Measurements from ENCODE around the gene ENTREP3.
"Not testable (repeated sequence)": the region's sequence is repeated elsewhere in the genome, so short reads cannot be mapped to it uniquely, and the experiment has no call there.

The ENTREP3 gene, protein sequence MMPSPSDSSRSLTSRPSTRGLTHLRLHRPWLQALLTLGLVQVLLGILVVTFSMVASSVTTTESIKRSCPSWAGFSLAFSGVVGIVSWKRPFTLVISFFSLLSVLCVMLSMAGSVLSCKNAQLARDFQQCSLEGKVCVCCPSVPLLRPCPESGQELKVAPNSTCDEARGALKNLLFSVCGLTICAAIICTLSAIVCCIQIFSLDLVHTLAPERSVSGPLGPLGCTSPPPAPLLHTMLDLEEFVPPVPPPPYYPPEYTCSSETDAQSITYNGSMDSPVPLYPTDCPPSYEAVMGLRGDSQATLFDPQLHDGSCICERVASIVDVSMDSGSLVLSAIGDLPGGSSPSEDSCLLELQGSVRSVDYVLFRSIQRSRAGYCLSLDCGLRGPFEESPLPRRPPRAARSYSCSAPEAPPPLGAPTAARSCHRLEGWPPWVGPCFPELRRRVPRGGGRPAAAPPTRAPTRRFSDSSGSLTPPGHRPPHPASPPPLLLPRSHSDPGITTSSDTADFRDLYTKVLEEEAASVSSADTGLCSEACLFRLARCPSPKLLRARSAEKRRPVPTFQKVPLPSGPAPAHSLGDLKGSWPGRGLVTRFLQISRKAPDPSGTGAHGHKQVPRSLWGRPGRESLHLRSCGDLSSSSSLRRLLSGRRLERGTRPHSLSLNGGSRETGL

DNA sequence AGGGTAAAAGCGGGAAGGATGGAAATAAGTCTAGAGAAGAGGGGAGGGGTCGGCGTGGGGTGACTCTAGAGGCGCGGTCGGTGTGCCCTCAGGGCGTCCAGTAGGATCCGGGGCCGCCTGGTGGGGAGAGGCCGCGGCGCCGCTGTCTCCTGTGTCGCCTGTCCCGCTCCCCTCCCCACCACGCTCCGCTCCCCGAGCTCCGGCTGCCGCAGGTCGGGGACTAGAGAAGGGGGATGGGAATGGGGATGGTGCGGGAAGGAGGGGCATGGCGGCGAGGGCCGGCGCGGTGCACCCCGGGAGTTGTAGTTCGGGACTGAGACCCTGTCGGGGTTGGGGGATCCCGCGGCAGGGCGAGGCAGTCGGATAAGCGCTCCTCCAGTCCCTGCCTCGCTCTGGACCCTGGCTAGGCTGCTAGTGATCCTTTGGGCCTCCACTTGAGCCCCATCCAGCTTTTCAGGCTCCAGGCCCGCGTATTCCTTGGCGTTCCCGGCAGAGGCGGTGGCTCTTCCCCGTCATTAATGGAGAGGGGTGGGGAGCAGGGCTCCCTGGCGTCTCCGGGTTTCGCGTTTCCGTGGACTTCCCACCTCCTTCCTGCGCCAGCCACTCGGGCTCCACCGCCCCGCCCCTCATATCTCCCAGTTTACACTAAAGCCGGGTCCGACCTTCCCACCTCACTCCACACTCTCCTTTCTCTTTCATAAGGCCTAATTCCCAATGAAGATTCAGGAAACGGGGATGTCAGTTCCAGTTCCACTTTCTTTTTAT, at the start of gene ENTREP3:
Gene ENTREP3 (minus strand): TSS at position 241 of the 765 bp plus-strand sequence. CDS start 606 bp downstream, outside the sequence.
- peak; percentile 87 for DNase-seq

DNA sequence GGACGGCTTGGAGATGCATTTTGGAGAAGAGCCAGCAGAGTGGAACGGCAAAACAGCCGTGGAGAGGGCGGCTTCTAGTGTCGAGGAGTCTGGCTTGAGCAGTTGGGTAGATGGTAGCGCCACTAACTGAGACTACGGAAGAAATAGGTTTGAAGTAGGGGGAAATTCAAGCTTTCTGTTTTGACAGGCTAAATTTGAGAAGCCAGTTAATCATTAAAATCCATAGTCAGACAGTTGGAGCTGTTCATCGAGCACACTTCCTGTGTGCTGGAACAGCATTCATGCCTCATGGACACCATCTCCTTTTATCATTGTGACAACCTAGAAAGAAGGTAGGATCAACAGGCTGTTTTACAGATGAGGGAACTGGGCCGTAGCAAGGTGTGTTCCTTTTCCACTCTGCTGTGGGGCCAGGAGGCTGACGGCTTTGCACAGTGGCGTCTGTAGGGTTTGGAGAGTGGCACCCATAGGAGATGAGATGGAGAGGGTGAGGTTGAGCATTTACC, 49.3 kb upstream of the ENTREP3 start:
- DNase-seq: no peak

DNA sequence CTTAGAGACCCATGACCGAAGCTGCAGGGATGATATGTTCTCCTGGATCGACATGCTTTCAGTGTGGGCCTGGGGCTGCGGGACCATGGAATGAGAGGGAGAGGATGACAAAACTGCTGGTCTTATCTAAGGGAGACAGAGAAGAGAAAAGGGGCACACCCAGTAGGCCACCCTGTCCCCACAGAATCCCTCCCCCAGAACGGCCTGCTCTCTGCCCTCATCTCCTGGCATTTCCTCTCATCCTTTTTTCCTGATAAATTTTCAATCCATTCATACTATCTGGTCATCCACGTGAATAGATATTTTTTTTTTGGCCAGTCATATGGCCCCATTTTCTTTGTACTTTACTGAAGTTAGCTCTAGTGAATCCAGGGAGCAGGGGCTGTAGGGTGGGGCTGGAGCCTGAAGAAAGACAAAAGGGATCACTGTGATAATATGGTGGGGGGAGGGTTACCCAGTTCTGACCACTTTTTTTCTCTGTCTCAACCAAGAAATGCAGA, 46.1 kb upstream of the ENTREP3 start, which contains the start of gene PKLR:
Gene PKLR (minus strand): TSS at position 97 of the 500 bp plus-strand sequence. CDS start 43 bp downstream, at position 54.
- DNase-seq: no peak

DNA sequence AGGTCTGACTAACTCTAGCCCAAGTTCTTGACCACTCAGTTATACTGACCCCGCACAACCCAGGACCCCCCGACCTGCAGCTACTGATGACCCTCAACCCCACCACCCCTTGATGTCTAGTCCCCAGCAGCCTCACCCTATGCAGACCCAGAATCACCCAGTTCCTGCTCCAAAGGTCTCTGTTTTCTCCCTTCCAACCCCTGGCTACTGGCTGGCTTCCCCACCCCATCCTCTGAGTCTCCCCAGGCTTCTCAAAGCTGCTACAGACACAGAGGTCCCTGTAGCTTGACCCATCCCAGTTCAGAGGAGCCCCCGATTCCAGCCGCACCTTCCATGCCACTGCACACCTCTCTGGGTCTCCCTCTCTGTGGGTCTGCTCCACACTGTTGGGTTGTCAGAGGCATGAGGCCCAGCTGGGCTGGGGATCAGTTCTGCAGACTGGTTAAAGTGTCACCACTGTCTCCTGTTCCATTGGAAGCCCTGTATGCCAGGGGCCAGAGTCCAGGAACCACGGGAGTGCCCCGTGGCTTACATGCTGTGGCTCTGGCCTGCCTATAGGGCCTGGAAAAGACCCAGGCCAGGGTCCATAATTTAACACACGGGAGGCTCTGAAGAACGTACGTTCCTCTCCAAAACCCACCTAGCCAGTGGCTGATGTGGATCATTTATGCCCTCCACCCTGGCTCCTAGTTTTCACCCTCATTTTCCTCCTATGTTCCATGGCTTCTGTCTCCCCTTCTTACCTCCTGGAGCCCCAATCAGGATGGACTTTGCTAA, 45.5 kb upstream of the ENTREP3 start:
- no peak for DNase-seq

DNA sequence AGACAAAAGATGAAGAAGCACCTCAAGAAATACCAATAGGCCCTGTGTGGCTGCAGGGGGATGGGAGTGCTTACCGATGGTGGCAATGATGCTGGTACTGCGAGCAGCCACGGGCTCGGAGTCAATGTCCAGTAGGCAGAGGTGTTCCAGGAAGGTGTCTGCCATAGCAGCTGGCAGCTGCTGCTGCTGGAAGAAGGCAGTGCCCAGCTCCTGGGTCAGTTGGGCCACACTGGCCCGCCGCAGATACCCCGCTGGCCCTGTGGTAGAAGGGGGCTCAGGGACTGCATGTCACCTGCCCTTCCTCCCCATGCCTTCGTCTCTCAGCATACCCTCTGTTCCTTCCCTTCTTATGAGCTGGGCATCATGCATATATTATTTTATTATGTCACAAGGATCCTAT, 44.7 kb upstream of the ENTREP3 start:
- no peak for DNase-seq

DNA sequence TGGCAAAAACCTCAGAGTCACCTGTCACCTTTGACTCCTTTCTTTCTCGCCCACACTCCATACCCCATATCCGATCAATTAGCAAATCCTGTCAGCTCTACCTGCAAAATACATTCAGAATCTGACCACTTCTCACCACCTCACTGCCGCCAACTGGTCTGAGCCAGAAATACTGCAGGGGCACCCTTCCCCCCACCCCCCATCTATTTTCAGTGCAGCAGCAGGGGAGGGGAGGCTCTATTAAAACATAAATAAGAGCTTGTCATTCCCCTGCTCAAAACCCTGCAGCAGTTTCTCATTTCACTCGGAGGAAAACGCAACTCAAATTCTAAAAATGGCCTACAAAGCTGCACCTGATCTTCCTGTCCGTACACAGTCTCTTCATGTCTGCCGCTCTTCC, 42.1 kb upstream of the ENTREP3 start:
- no peak for DNase-seq

DNA sequence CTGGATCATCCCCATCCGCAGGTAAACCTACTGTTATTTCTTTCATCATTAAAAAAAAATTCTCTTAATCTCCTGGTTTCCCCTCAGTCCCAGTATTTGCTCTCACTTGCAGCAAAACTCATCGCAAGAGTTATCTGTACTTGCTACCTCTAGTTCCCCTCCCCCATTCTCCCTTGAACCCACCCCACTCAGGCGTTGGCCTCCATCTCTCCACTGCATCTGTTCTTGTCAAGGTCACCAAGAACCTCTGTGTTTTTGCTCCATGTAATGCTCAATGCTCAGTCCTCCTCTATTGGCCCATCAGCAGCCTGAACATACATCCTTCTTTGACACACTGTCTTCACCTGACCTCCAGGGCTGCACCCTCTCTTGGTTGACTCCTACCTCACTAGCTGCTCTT, 41.4 kb upstream of the ENTREP3 start:
- DNase-seq: no peak

DNA sequence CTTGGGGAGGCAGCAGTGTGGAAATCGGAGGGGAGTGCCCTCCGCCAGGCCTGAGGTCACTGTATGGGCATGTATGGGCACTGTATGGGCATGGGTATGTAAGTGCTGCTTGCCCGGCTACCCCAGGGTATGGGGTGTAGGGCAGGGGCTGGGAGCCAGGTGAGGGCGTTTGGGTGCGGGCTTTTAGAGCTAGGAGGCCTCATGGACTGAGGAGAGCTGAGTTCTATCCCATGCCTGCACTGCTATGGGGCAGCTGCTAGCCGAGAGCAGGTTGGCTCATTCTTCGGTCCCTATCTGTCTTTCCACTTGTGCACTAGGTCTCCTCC, 40.6 kb upstream of the ENTREP3 start:
- DNase-seq: no peak

DNA sequence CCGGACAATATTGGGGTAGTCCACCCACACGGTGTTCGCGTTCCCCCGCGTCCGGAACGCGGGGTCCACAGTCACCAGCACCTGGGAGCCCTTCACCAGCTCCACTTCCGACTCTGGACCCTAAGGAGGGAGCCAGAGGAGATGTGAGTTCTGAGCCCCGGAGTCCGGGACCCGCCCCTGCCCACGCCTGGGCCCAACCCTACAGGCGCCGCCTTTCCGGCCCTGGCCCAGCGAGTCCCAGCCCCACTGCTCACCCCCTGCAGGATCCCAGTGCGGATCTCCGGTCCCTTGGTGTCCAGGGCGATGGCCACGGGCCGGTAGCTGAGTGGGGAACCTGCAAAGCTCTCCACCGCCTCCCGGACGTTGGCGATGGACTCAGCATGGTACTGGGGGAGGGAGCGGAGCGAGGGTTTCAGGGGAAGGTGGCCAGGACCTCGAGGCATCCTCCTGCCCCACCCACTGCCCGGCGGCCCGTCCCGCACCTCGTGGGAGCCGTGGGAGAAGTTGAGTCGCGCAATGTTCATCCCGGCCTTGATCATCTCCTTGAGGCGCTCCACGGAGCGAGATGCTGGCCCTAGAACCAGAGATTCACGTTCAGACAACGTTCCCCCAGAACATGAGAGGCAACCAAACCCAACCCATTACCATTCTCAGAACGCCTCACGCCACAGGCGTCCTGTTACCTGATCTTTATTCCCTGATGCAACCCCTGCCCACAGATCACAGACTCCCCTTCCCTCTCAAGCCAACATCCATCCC, 40.1 kb upstream of the ENTREP3 start:
- no peak for DNase-seq

DNA sequence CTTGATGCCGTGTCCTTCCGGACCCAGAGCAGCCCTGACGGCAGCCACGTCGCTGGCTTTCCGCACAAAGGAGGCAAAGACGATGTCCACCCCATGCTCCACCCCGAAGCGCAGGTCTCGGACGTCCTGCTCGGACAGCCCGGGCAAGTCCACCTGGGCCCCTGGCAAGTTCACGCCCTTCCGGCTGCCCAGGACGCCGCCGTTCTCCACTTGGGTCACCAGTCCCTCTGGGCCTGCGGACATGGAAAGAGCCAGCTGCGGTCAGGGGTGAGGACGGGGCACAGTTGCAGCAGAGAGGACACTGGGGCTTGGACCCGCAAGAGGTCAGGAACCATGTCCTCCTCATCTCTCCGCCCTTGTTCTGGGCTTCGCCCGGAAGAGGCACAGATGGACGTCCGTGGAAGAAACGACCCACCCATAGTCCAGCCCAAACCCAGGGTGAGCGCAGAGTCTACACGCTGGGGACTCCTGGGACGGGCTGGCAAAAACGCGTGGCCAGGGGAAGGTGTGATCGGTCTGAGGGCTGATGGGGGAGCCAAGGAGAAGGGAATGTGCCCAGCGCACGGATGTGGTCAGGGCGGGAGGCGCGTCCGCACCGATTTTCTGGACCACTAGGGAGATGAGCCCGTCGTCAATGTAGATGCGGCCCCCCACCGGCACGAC, 39.4 kb upstream of the ENTREP3 start:
- DNase-seq: no peak

DNA sequence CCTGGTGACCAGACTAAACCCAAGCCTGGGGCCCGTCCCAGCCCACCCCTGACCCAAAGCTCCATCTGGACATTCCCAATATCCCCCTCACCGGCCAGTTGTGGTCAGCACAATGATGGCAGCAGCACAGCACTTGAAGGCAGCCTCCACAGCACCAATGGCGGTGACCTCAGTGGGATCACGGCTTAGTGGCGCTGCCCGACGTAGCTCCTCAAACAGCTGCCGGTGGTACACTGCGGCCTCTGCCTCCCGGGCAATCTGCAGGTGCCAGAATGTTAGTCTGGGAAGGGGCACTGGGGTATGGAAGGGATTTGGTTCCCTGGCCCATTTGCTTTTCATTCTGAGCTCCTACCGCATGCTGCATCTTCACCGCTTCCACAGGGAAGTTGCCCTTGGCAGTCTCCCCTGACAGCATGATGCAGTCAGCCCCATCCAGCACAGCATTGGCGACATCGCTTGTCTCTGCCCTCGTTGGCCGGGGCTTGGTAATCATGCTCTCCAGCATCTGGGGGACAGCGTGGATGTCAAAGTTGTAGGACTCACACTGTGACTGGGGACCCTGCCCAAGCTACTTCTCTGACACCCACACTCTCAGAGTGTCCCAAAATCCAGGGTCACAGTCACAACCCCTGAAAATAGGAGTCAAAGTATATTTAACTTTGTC, 37.9 kb upstream of the ENTREP3 start:
- DNase-seq: no peak

DNA sequence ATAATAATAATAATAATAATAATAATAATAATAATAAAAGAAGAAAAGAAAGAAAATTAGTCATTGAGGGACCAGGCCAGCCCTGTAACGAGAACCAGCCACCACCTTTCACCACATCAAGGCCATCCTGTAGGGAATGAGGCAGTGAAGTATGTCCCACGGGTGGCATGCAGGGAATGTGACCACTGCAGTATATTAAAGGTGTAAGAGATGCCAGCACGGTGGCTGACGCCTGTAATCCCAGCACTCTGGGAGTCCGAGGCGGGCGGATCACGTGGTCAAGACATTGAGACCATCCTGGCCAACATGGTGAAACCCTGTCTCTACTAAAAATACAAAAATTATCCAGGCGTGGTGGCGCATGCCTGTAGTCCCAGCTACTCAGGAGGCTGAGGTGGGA, 35.7 kb upstream of the ENTREP3 start:
- not testable (repeated sequence) for DNase-seq

DNA sequence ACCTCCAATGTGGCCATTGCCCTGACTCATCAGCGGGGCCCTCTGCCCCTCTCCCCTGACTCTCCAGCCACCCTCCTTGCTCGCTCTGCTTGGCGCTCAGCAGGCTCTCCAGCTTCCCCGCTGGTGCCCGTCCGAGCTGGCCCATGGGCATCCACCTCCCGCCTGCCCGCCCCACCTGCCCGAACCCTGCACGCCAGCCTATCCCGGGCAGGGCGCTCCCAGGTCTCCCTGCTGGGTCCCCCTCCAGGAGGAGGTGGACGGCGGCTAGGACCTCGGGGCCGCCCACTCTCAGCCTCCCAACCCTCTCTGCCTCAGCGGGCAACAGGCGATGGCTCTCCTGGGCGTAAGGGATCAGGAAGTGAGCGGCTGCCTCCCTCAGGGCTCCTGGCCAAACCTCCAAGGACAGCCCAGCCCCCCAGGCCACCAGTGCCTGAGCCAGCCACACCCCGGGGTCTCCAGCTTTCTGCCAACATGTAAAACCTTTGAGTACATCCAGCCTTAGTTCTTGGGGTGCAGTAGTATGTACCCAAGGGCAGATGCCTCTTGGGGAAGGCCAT, 32.8 kb upstream of the ENTREP3 start:
- DNase-seq: no peak

DNA sequence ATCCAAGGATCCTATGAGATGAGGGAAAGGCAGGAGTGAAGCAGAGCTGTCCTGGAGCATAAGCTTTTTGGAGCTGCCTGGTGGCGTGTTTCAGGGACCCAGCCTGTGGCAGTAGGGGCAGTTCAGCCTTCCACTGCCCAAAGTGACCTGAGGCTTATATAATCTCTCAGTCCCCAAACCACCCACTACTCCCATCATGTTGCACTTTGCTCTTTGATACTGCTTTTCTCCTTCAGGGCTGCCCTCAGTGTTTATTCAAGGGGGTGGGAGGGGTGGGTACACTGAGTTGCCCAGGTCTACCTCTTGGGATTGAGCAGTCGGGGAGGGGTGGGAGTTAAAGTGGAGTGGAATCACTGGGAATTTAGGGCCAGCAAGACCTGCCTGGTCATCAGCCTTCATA, 31.3 kb upstream of the ENTREP3 start:
- DNase-seq: no peak

DNA sequence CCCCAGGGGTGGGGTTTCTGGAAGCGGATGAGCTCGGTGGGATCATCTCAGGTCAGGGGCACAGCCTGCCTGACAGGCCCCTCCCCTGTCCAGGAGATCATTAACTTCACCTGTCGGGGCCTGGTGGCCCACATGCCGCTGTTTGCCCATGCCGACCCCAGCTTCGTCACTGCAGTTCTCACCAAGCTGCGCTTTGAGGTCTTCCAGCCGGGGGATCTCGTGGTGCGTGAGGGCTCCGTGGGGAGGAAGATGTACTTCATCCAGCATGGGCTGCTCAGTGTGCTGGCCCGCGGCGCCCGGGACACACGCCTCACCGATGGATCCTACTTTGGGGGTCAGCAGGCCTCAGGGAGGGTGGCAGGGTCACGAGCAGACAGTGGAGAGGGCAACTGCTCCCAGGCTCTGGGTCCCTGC, 30.4 kb upstream of the ENTREP3 start:
- no peak for DNase-seq

DNA sequence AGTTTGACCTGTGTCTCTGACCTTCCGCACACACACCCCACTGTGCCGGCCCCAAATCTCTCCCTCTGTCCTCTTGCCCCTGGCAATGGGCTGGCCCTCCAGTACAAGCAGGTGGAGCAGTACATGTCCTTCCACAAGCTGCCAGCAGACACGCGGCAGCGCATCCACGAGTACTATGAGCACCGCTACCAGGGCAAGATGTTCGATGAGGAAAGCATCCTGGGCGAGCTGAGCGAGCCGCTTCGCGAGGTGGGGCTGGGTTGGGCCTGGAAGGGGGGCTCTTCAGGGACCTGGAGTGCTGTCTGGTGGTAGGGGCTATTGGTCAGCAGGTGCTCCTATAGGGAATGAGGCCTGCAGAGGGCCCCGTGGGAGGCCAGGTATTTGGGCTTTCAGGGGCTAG, 29.8 kb upstream of the ENTREP3 start:
- DNase-seq: no peak

DNA sequence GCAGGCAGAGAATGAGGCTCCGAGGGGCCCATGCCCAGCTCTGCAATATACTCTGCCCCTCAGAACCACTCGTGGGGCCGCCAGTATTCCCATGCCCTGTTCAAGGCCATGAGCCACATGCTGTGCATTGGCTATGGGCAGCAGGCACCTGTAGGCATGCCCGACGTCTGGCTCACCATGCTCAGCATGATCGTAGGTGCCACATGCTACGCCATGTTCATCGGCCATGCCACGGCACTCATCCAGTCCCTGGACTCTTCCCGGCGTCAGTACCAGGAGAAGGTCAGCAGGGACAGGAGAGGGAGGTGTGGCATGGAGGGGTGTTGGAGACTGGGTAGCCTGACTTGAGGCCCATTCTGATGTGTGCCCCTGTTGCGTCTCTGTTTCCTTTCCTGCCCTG, 29.2 kb upstream of the ENTREP3 start:
- DNase-seq: no peak

DNA sequence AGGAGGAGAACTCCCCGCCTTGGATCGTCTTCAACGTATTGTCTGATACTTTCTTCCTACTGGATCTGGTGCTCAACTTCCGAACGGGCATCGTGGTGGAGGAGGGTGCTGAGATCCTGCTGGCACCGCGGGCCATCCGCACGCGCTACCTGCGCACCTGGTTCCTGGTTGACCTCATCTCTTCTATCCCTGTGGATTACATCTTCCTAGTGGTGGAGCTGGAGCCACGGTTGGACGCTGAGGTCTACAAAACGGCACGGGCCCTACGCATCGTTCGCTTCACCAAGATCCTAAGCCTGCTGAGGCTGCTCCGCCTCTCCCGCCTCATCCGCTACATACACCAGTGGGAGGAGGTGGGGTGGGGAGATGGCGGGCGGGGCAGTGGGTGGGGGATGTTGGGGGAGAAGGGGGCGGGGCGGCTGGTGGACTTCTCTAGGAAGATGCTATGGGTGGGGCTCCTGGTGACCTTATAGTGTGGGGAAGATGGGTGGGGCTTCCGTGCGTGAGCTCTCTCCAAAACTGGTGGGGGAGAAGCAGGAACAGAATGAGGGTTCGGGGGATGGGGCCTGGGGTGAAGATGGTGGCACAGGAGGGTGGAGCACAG, 27.3 kb upstream of the ENTREP3 start:
- no peak for DNase-seq

DNA sequence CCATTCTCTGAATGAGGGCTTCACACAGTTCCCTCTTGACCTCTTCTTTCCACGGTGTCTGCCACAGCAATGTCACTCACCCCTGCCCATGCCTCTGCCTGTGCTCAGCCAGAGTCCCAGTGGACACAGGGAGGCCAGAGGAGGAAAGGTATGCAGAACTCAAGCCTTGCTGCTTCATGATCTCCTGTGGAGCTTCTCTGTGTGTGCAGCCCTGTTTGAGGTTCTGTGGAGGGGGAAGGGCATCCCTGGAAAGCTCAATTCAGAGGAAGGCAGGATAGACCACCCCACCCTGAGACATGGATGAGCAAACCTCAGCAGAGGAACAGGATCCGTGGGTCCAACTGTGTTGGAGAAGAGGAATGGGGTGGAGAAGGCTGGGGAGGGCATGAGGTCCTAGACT, 24.0 kb upstream of the ENTREP3 start:
- DNase-seq: no peak

DNA sequence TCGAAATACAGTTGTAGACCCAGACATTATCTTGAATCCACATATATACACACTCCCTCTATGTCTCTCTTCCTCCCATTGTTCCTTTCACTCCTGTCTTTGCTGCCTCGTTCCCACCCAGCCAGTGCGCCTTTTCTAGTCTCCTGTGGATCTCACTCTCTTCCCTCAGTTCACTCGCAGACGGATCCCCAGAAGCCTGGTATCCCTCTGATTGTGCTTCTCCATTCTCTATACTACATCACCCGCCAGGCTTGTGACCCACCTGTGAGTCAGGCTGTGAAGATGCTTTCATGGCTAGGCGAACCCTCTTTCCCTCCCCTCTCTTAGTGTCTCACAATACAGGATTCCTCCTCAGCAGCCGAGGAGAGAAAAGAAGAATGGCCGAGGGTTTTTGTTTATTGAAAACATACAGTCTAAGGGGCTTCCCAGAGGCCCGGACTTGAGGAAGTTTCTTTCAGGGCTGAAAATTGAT, 23.4 kb upstream of the ENTREP3 start:
- DNase-seq: no peak

Data from NCI-H2171 (cell line).